Mesendoderm (in vitro differentiated cells): ENCODE data around the gene CNGA1.
"Not testable (repeated sequence)": the region's sequence is repeated elsewhere in the genome, so short reads cannot be mapped to it uniquely, and the experiment has no call there.

Source experiments
- DNase-seq: peaks from one replicate; pipeline ENCODE4 v3.0.0; 2013
- H2AK5ac ChIP-seq: 2 replicates; pipeline ENCODE4 v1.6.1; 2013; ENCODE audit warnings: low read length, inconsistent platforms
- H2BK120ac ChIP-seq: 2 replicates; pipeline ENCODE4 v1.6.1; 2013; ENCODE audit warnings: low read depth, mild to moderate bottlenecking, low read length, moderate library complexity, mixed read lengths
- H2BK15ac ChIP-seq: replicated peaks from 2 replicates; pipeline ENCODE4 v1.6.1; 2013; ENCODE audit warnings: low read depth, mild to moderate bottlenecking, moderate library complexity
- H2BK5ac ChIP-seq: 2 replicates; pipeline ENCODE4 v1.6.1; 2013; ENCODE audit warnings: low read length, inconsistent platforms
- H3K18ac ChIP-seq: 2 replicates; pipeline ENCODE4 v1.6.1; 2013; ENCODE audit warnings: mild to moderate bottlenecking, low read length, mixed read lengths
- H3K23ac ChIP-seq: one replicate; pipeline ENCODE4 v1.6.1; 2013; ENCODE audit warnings: low read length
- H3K27ac ChIP-seq: 2 replicates; pipeline ENCODE4 v1.5.1; 2013; ENCODE audit warnings: low read depth, mild to moderate bottlenecking, inconsistent platforms, low read length, moderate library complexity
- H3K27me3 ChIP-seq: 2 replicates; pipeline ENCODE4 v1.6.1; 2013; ENCODE audit warnings: low read length, control low read depth, mild to moderate bottlenecking, inconsistent platforms; ENCODE audit not compliant: insufficient read depth, poor library complexity
- H3K36me3 ChIP-seq: 2 replicates; pipeline ENCODE4 v1.6.1; 2013; ENCODE audit warnings: low read length, inconsistent platforms; ENCODE audit not compliant: control insufficient read depth, insufficient read depth
- H3K4ac ChIP-seq: one replicate; pipeline ENCODE4 v1.6.1; 2013; ENCODE audit warnings: low read depth, mild to moderate bottlenecking, low read length, moderate library complexity
- H3K4me1 ChIP-seq: 2 replicates; pipeline ENCODE4 v1.6.1; 2013; ENCODE audit warnings: low read depth, low read length, inconsistent platforms; ENCODE audit not compliant: control insufficient read depth
- H3K4me2 ChIP-seq: 2 replicates; pipeline ENCODE4 v1.6.1; 2013; ENCODE audit warnings: low read length
- H3K4me3 ChIP-seq: 2 replicates; pipeline ENCODE4 v1.5.1; 2013; ENCODE audit warnings: mild to moderate bottlenecking, low read length
- H3K56ac ChIP-seq: one replicate; pipeline ENCODE4 v1.6.1; 2013; ENCODE audit warnings: low read length
- H3K79me1 ChIP-seq: 2 replicates; pipeline ENCODE4 v1.6.1; 2013; ENCODE audit warnings: low read length, inconsistent platforms
- H3K79me2 ChIP-seq: 2 replicates; pipeline ENCODE4 v1.6.1; 2013; ENCODE audit warnings: mild to moderate bottlenecking, low read length; ENCODE audit not compliant: control insufficient read depth, insufficient read depth
- H3K9ac ChIP-seq: 2 replicates; pipeline ENCODE4 v1.6.1; 2013; ENCODE audit warnings: low read length, inconsistent platforms
- H4K5ac ChIP-seq: one replicate; pipeline ENCODE4 v1.6.1; 2013; ENCODE audit warnings: low read length
- H4K8ac ChIP-seq: one replicate; pipeline ENCODE4 v1.6.1; 2013; ENCODE audit warnings: low read depth, mild to moderate bottlenecking, control low read depth, low read length, moderate library complexity
- whole genome bisulfite sequencing: extraction: QIAGEN DNeasy Blood & Tissue Kit; methylation state at CpG from one replicate; pipeline ENCODE4 v1.1.7; 2013; ENCODE audit warnings: low lambda C conversion rate, missing lambda C conversion rate; ENCODE audit not compliant: insufficient coverage; ENCODE audit errors: extremely low coverage; 5-methylcytosine and 5-hydroxymethylcytosine counted together

Gene CNGA1

DNA sequence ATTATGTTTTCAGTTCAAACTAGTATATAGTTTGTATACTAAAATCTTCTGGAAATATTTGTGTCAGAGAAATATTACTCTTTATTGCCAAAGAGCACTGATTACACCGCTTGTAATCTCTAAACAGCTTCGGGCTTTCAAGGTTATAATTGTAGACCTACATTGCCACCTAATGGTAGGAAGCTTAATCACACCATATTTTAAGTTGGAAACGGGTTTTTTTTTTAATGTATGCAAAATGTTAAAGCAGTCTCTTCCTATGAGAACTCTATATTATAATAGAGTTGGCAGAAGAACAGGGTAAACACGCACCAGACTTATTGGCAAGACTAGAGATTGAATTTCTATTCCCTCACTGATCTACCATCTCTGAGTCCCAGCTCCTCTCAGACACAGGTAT, 82.6 kb downstream of the CNGA1 start:
- no peaks in the 10 kb centered on the region for H3K79me2 ChIP-seq

DNA sequence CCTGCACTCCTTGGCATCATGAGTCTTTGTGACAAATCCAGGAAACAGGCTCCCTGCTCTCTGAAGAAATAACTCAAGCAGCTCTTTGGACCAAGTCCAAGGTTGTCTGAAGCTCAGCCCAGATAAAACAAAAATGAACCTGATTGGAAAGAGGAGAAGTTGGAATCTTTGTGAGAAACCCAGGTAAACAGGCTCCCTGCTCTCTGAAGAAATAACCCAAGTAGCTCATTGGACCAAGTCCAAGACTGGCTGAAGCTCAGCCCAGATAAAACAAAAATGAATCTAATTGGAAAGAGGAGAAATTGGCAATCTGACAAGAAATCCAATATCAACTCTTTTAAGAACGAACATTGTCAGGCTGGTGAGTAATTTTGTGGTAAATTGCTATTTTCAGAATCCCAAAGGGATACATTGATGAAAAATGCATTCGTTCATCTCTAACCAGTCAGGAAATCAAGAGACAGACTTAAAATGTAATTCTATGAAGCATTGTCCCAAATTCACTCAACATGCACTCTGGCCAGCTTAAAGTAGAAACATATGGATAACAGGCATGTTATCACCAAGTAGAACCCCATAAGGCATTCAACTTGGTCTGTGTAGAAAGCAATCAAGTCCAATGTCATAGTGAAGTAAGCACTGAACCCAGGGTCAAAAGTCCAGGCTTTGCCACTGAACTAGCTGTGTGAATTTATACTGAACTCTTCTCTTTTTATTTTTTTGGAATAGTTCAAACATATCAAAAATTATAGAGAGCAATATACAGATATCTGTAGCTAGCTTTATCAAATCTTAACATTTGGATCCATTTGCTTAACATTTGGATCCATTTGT, 85.3 kb downstream of the CNGA1 start:
- Histone ChIP-seq H3K79me2 (no peaks in the 10 kb centered on the region), H3K4me2 (no peak overlapping the region), H3K79me1 (no peaks in the 10 kb centered on the region)

More for the DNA sequence above, 82.6 kb downstream of the CNGA1 start:
- Histone ChIP-seq H3K9ac (no peak overlapping the region), H3K4me2 (no peak overlapping the region), H4K8ac (no peak overlapping the region), H3K36me3 (no peaks in the 10 kb centered on the region), H3K27me3 (no peaks in the 10 kb centered on the region), H3K4me3 (no peak overlapping the region), H3K79me1 (no peaks in the 10 kb centered on the region), H2BK5ac (no peak overlapping the region), H3K56ac (no peak overlapping the region), H2BK120ac (no peak overlapping the region), H4K5ac (no peak overlapping the region), H3K4me1 (no peaks in the 10 kb centered on the region), H2BK15ac (no peak overlapping the region), H3K23ac (no peak overlapping the region), H3K18ac (no peak overlapping the region), H3K4ac (no peak overlapping the region), H2AK5ac (no peak overlapping the region), H3K27ac (no peak overlapping the region)
- no CpG with 5 or more reads among the region's 4 CpGs for WGBS
- DNase-seq, result peak; percentile 39

DNA sequence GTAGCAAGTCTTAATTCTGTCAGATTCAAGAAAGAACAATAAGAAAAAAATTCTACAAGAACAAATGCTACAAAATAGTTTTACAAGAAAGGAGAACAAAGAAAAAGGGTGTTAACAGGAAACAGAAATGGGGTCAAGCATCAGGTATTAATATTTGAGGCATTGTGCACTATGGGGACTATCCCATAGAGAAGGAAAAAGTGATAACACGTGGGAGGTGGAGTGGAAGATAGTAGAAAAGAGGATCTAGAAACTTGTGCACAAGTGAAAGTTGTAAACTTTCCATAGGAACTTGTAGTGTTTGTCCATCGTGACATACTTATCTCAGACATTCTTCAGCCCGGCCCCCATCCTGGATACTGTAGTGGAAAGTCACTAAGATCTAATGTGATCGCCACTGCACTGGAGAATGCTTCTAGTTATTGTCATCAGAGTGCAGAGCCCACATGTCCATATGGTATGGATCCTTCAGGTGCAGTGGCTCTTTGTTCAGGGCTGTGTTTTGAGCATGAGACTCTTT, 86.7 kb downstream of the CNGA1 start:
- Histone ChIP-seq H2BK5ac (no peak overlapping the region), H3K56ac (no peak overlapping the region), H2BK15ac (no peak overlapping the region), H2AK5ac (no peak overlapping the region), H4K8ac (no peak overlapping the region), H2BK120ac (no peak overlapping the region), H4K5ac (no peak overlapping the region), H3K27ac (no peak overlapping the region), H3K4me1 (no peaks in the 10 kb centered on the region), H3K4me3 (no peak overlapping the region), H3K36me3 (no peaks in the 10 kb centered on the region), H3K79me2 (no peaks in the 10 kb centered on the region), H3K18ac (no peak overlapping the region), H3K9ac (no peak overlapping the region), H3K27me3 (no peaks in the 10 kb centered on the region), H3K4ac (no peak overlapping the region), H3K79me1 (no peaks in the 10 kb centered on the region), H3K4me2 (no peak overlapping the region), H3K23ac (no peak overlapping the region)
- no peak for DNase-seq
- no CpG with 5 or more reads among the region's 4 CpGs for WGBS

More for the DNA sequence above, 85.3 kb downstream of the CNGA1 start:
- Histone ChIP-seq H3K18ac (no peak overlapping the region), H3K23ac (no peak overlapping the region), H4K5ac (no peak overlapping the region), H3K27ac (no peak overlapping the region), H2BK5ac (no peak overlapping the region), H2BK120ac (no peak overlapping the region), H3K56ac (no peak overlapping the region), H3K27me3 (no peaks in the 10 kb centered on the region), H2BK15ac (no peak overlapping the region), H3K4ac (no peak overlapping the region), H3K9ac (no peak overlapping the region), H3K4me1 (no peaks in the 10 kb centered on the region), H3K4me3 (no peak overlapping the region), H2AK5ac (no peak overlapping the region), H4K8ac (no peak overlapping the region), H3K36me3 (no peaks in the 10 kb centered on the region)
- no peak for DNase-seq
- no CpG with 5 or more reads among the region's 2 CpGs for WGBS

DNA sequence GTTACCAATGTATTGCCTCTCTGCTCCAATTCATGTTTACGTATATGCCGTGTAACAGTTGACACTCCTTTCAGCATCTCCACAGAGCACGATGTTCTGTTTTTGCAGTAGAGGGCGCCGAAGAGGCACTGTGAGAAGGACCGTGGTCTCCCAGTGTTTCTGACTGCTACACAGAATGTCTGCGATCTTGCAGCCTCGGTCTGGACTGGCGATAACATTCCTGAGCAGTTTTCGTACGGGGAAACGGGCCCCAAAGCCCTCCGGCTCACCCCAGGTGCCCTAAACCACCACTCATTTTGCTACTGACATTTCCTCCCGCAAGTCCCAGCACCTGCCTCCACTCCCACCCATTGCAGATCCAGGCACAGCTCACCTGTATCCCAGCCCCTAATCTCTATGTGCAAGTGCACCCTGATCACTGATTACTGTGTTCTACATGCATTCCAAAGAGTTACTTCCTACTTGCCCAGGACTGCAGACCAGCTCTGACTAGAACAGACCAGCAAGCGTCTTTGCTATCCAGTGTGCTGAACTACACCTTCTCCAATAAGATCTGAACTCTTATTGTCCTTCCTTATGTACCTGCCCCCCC, 89.7 kb downstream of the CNGA1 start:
- DNase-seq, result peak; percentile 87

DNA sequence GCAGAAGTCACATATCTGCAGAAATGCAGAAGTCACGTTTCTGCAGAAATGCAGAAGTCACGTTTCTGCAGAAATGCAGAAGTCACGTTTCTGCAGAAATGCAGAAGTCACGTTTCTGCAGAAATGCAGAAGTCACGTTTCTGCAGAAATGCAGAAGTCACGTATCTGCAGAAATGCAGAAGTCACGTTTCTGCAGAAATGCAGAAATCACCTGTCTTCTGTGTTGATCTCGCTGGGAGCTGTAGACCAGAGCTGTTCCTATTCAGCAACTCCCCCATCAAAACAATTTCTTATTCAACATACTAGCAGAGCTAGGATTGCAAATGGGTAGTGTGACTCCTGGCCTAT, 93.2 kb downstream of the CNGA1 start:
- not testable (repeated sequence) for H3K27ac ChIP-seq, H3K23ac ChIP-seq, H3K4ac ChIP-seq, H3K9ac ChIP-seq, H3K36me3 ChIP-seq, H3K4me2 ChIP-seq, H2BK5ac ChIP-seq, H2BK120ac ChIP-seq, H3K4me1 ChIP-seq, H3K4me3 ChIP-seq, H2BK15ac ChIP-seq, H4K5ac ChIP-seq, DNase-seq, H3K18ac ChIP-seq, H3K79me2 ChIP-seq, H3K79me1 ChIP-seq, H3K27me3 ChIP-seq, H4K8ac ChIP-seq, H3K56ac ChIP-seq, H2AK5ac ChIP-seq
- WGBS, result no CpG with 5 or more reads among the region's 8 CpGs

More for the DNA sequence above, 89.7 kb downstream of the CNGA1 start:
- no peak overlapping the region for H4K5ac ChIP-seq
- no peak overlapping the region for H2BK5ac ChIP-seq
- no CpG with 5 or more reads among the region's 15 CpGs for WGBS
- H2BK120ac ChIP-seq, result no peak overlapping the region
- no peaks in the 10 kb centered on the region for H3K79me2 ChIP-seq
- H3K27ac ChIP-seq, result no peak overlapping the region
- H2AK5ac ChIP-seq, result no peak overlapping the region
- H3K4me2 ChIP-seq, result peak overlapping the region; percentile 25
- H3K4ac ChIP-seq, result no peak overlapping the region
- no peaks in the 10 kb centered on the region for H3K79me1 ChIP-seq
- no peaks in the 10 kb centered on the region for H3K4me1 ChIP-seq
- no peak overlapping the region for H4K8ac ChIP-seq
- H3K23ac ChIP-seq, result no peak overlapping the region
- no peaks in the 10 kb centered on the region for H3K27me3 ChIP-seq
- peak overlapping the region; percentile 7 for H3K56ac ChIP-seq
- no peak overlapping the region for H2BK15ac ChIP-seq
- H3K4me3 ChIP-seq, result no peak overlapping the region
- H3K18ac ChIP-seq, result no peak overlapping the region
- H3K9ac ChIP-seq, result no peak overlapping the region
- H3K36me3 ChIP-seq, result no peaks in the 10 kb centered on the region
